Neural progenitor cell (in vitro differentiated cells): ENCODE data around the gene UNC13C.

ENCODE experiments used
- EZH2 ChIP-seq: fragments of 200-600 bp; sonication (generic); IDR thresholded peaks from 2 replicates; pipeline ENCODE4 v1.6.1; 2017; ENCODE audit warnings: antibody characterized with exemption, mild to moderate bottlenecking, moderate library complexity
- TF ChIP-seq, protein P1 (sequence below): fragments of 200-600 bp; sonication (generic); IDR thresholded peaks from 2 replicates; pipeline ENCODE4 v1.5.1; 2017; ENCODE audit warnings: antibody characterized with exemption, mild to moderate bottlenecking

DNA sequence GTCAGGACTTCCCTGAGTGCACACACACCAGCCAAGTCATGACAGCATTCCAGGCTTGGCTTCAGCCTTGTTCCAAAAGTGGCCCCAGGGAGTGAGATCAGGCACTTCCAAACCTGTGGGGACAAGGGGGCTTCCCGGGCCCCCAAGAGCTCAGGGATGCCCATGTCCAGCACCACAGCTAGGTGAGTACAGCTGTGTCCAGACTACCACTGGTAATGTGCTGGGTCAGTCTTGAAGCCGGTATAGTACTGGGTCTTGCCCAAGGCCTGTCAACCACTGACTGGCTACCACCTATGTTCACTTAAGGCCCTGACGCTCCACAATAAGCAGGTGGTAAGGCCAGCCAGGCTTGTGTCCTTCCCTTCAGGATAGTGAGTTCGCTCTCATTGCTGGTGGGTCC, 249.3 kb downstream of the UNC13C start:
- TF ChIP-seq, protein P1, sequence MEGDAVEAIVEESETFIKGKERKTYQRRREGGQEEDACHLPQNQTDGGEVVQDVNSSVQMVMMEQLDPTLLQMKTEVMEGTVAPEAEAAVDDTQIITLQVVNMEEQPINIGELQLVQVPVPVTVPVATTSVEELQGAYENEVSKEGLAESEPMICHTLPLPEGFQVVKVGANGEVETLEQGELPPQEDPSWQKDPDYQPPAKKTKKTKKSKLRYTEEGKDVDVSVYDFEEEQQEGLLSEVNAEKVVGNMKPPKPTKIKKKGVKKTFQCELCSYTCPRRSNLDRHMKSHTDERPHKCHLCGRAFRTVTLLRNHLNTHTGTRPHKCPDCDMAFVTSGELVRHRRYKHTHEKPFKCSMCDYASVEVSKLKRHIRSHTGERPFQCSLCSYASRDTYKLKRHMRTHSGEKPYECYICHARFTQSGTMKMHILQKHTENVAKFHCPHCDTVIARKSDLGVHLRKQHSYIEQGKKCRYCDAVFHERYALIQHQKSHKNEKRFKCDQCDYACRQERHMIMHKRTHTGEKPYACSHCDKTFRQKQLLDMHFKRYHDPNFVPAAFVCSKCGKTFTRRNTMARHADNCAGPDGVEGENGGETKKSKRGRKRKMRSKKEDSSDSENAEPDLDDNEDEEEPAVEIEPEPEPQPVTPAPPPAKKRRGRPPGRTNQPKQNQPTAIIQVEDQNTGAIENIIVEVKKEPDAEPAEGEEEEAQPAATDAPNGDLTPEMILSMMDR = no peak
- no peak for TF ChIP-seq EZH2
